Measurements from ENCODE around the gene NCOA5. TPM values are rescaled to one million over a fixed set of nuclear protein-coding genes. Genes with fewer than 3 reads are reported as not detected.

The NCOA5 gene
- total and polyA plus RNA-seq, 3 donors from 2014 or later, result 55.6 to 66.2 (median 64.0) TPM

DNA sequence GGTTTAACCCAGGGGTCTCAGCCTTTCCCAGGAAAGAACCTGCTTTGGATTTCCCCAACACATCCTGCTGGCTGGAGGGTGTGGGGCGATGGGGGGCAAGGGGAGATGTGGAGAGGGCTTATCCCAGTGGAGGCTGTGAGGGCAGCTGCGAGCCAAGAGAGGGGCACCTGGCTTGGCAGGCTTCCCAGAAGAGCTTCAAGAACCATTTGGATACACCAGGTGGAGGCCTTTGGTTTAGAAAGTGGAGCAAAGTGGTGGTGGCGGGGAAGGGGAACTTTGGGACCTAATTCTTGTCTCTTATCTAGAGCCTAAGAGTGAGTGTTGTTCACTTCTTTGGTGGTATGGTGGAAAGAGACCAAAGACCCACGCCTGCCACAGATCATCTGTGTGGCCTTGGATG lies 40.8 kb upstream of the NCOA5 start:
- no peak for DNase-seq
- peaks cover 9% of the 10 kb centered on the region for H3K4me1 ChIP-seq
- no peaks in the 10 kb centered on the region for H3K27me3 ChIP-seq
- no peak overlapping the region for H3K4me3 ChIP-seq
- H3K36me3 ChIP-seq (ENCODE audit: low read depth, missing control alignments), result no peaks in the 10 kb centered on the region
- TF ChIP-seq, protein P1, sequence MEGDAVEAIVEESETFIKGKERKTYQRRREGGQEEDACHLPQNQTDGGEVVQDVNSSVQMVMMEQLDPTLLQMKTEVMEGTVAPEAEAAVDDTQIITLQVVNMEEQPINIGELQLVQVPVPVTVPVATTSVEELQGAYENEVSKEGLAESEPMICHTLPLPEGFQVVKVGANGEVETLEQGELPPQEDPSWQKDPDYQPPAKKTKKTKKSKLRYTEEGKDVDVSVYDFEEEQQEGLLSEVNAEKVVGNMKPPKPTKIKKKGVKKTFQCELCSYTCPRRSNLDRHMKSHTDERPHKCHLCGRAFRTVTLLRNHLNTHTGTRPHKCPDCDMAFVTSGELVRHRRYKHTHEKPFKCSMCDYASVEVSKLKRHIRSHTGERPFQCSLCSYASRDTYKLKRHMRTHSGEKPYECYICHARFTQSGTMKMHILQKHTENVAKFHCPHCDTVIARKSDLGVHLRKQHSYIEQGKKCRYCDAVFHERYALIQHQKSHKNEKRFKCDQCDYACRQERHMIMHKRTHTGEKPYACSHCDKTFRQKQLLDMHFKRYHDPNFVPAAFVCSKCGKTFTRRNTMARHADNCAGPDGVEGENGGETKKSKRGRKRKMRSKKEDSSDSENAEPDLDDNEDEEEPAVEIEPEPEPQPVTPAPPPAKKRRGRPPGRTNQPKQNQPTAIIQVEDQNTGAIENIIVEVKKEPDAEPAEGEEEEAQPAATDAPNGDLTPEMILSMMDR (IDR thresholded peaks at IDR 0.05), result no peak
- no peak for TF ChIP-seq POLR2A (IDR thresholded peaks at IDR 0.05)
- no peak overlapping the region for H3K27ac ChIP-seq
- 67 to 75% methylated on average over 4 of the region's 4 CpGs for WGBS, 2 donors
- intact Hi-C loops (cut with DNase I; ENCODE audit: low total_unique reads), result loop anchor here (10.0 kb wide), 3 partner anchors 174 to 304 kb away; partner anchors contain the start of gene CDH22
- H3K9me3 ChIP-seq, result no peaks in the 10 kb centered on the region

- Histone ChIP-seq H3K27me3 (no peaks in the 10 kb centered on the region), H3K4me3 (no peak overlapping the region), H3K4me1 (peaks cover 9% of the 10 kb centered on the region), H3K9me3 (no peaks in the 10 kb centered on the region), H3K36me3 (ENCODE audit: low read depth, missing control alignments) (no peaks in the 10 kb centered on the region), H3K27ac (no peak overlapping the region)
- TF ChIP-seq, protein P1 (IDR thresholded peaks at IDR 0.05), result no peak
- no peak for TF ChIP-seq POLR2A (IDR thresholded peaks at IDR 0.05)
- intact Hi-C loops (cut with DNase I; ENCODE audit: low total_unique reads), result loop anchor here (10.0 kb wide), 3 partner anchors 175 to 305 kb away; partner anchors contain the start of gene CDH22
- DNase-seq, result no peak
- WGBS, 2 donors, result 39 to 55% methylated on average over 4 to 5 of the region's 5 CpGs
Observed at GRCh38 chr20:46129955-46130481, 40.3 kb upstream of the NCOA5 start.

- no peak for TF ChIP-seq POLR2A (IDR thresholded peaks at IDR 0.05)
- TF ChIP-seq, protein P1 (IDR thresholded peaks at IDR 0.05), result peak; percentile 54 to 57 (median 56)
- no peaks in the 10 kb centered on the region for H3K9me3 ChIP-seq
- H3K4me3 ChIP-seq, result no peak overlapping the region
- H3K27me3 ChIP-seq, result no peaks in the 10 kb centered on the region
- WGBS, 2 donors, result 34 to 73% methylated on average over 4 to 16 of the region's 16 CpGs
- H3K27ac ChIP-seq, result no peak overlapping the region
- H3K4me1 ChIP-seq, result peaks cover 9% of the 10 kb centered on the region
- DNase-seq, result peak; percentile 52
- intact Hi-C loops (cut with DNase I; ENCODE audit: low total_unique reads), result no loop called here
- no peaks in the 10 kb centered on the region for H3K36me3 ChIP-seq (ENCODE audit: low read depth, missing control alignments)
Observed at GRCh38 chr20:46128310-46129151, 38.8 kb upstream of the NCOA5 start.

DNA sequence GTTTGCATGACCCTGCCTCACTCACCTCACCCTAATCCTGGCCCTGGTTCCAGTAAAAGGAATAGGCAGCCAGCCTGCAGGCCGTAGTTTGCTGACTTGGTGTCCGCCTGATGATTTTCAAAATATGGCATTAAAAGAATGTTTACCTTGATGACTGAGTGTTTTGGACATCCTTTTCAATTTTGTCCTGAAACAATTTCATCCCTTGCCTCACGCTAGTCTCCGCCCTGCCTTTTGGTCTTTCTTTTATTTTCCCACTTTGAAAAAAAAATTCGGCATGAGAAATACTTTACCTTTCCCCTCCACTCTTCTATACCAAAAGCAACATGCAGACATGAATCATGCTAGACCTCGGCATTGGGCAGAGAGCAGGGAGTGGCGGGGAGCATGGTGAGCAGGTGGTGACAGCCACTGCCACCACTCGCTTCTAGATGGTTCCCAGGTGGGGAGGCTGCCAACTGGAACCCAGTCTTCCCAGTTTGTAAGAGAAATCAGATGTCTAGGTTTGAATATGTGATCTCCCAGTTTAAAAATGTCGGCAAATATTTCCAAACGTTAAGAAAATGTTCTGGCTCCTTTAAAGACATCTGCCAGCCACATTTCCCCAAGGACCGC lies 37.7 kb upstream of the NCOA5 start:
- H3K9me3 ChIP-seq, result no peaks in the 10 kb centered on the region
- TF ChIP-seq, protein P1 (IDR thresholded peaks at IDR 0.05), result no peak
- TF ChIP-seq POLR2A (IDR thresholded peaks at IDR 0.05), result no peak
- no peak for DNase-seq
- no peak overlapping the region for H3K4me3 ChIP-seq
- no peaks in the 10 kb centered on the region for H3K27me3 ChIP-seq
- H3K36me3 ChIP-seq (ENCODE audit: low read depth, missing control alignments), result no peaks in the 10 kb centered on the region
- WGBS, 2 donors, result 86 to 87% methylated on average over 11 of the region's 11 CpGs
- H3K27ac ChIP-seq, result no peak overlapping the region
- peaks cover 9% of the 10 kb centered on the region for H3K4me1 ChIP-seq
- intact Hi-C loops (cut with DNase I; ENCODE audit: low total_unique reads), result no loop called here
